HG03571 (cell line): ENCODE measurements around the gene WWC2.
"Not testable (repeated sequence)": the region's sequence is repeated elsewhere in the genome, so short reads cannot be mapped to it uniquely, and the experiment has no call there.

ENCODE experiments used
- ATAC-seq: cut with Tn5 transposase; IDR thresholded peaks from one replicate; pipeline ENCODE4 v1.9.1; 2021; ENCODE audit not compliant: unreplicated experiment

The WWC2 gene

GRCh38 chr4:183171484-183172267 is 72.6 kb downstream of the WWC2 start:
- no peak for ATAC-seq

DNA sequence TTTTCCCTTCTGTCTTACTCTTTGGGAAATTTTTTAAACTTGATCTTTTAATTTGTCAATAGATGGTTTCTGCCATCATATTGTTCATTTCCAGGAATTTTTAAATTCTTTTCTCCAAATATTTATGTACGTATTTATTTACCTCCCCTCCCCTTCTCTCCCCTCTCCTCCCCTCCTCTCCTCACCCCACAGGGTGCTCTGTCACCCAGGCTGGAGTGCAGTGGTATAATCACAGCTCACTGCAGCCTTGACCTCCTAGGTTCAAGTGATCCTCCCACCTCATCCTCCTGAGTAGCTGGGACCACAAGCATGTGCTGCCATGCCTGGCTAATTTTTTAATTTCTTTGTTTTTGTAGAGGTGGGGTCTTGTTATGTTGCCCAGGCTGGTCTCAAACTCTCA is 73.8 kb downstream of the WWC2 start:
- no peak for ATAC-seq

DNA sequence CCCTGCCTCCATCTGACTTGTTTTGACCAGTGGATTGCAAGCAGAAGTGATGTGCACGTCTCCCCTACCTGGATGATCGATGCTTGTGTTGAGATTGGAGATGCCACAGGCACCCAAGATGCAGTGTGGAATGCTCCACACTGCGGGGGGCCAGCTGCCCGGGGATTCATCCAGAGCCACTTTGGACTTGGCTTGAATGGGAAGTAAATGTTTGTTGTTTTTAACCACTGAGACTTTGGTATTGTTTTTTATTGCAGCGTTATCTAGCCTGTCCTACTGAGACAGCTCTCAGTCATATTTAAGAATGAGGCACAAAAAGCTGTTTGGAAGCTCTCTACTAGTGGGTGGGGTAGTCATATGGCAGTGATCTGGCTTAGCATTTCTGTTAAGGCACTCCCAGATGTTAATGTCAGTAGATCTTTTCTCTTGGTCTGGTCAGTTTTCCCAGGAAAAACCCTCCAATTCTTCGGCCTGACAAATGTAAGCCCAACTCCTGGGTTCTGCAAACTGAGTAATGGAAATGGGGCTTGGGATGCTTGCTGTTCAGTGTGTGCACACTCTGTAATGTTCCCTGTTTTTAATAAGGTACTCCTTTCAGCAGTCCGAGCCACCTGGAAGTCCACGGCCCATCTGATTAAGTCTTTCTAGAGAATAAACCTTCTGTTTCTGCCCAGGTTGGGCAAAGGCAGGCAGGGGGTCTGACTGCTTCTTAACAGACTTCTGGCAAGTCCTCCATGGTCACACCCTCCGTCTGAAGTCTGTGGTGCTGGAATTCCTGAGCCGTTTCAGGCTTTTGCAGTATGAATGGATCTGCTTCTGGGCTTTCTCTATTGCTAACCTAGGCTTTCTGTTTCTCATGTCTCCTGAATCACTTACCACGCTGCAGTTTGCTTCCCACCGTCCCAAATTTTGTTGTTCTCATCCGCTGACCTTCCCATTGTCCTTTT is 74.8 kb downstream of the WWC2 start:
- no peak for ATAC-seq

GRCh38 chr4:183175631-183176232 is 76.7 kb downstream of the WWC2 start:
- no peak for ATAC-seq

DNA sequence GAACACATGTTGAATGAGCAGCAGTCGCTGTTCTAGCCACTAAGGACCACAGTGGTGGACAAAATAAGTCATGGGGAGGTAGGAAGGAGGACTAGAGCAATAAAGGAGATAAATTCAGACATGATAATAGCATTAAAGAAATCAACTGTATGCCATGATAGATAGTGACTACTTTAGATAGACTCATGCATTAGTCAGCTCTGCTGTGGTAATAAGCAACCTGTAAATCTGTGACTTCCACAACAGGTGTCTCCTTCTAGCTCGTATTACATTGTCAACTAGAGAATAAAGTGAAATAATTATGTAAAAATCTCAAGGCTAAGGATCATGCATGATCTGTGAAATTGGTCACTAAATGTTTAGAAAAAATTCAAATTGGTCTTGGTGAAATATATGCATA is 77.9 kb downstream of the WWC2 start:
- ATAC-seq, result no peak

- ATAC-seq, result no peak
Measured at GRCh38 chr4:183178201-183178600, 79.1 kb downstream of the WWC2 start.

GRCh38 chr4:183180096-183180495 is 81.0 kb downstream of the WWC2 start:
- no peak for ATAC-seq

DNA sequence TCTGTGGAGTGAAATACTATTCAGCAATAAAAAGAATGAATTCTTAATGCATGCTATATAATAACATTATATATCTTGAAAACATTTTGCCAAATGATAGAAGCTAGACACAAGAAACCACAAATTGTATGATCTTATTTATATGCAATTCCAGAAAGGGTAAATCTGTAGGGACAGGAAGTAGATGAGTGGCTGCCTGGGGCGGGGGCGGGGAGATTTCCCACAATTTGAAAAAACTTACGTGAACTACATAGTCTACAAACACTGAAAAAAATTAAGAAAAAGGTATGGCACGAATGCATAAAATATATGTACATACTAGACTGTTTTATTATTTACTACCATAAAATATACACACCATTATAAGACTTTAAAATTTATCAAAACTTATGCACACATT is 81.6 kb downstream of the WWC2 start:
- no peak for ATAC-seq

DNA sequence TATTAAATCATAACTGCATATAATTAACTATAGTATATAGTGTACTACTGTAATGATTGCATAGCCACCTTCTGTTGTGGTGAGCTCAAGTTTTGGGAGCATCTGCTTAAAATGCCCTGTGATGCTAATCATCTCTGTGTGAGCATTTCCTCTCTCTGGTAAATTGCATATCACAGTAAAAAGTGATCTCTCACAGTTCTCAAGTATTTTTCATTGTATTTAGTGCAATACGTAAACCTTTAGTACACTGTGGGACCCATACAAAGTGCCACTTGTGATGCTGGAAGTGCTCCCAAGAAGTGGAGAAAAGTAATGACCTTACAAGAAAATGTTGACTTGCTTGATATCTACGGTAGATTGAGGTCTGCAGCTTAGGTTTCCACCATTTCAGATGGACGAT is 82.0 kb downstream of the WWC2 start:
- no peak for ATAC-seq

DNA sequence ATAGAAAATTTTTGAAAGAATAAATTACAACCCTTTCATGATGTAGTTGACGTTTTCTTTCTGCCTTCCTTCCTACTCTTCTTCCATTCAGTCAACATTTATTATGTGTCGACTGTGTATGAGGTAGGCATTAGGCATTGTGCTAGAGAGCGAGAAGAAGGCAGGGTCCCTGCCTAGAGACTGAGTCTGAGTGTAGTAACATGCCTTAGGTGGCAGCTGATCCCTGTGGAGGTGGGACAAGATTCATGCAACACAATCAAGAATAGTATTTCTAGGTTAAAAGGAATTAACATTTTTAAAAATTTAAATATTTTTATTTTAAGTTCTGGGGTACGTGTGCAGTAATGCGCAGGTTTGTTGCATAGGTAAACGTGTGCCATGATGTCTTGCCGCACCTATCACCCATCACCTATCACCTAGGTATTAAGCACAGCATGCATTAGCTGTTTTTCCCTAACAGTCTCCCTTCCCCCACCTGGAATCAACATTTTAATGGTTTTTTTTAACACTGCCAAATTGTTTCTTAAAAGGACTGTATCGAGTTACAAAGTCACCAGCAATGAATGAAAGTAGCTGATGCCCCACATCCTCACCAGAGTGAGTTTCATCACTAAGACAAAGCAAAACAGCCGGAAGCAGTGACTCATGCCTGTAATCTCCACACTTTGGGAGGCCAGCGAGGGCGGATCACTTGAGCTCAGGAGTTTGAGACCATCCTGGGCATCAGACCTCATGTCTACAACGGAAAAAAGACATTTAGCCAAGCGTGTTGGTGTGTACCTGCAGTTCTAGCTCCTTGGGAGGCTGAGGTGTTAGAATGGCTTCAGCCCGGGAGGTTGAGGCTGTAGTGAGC is 84.0 kb downstream of the WWC2 start:
- no peak for ATAC-seq

DNA sequence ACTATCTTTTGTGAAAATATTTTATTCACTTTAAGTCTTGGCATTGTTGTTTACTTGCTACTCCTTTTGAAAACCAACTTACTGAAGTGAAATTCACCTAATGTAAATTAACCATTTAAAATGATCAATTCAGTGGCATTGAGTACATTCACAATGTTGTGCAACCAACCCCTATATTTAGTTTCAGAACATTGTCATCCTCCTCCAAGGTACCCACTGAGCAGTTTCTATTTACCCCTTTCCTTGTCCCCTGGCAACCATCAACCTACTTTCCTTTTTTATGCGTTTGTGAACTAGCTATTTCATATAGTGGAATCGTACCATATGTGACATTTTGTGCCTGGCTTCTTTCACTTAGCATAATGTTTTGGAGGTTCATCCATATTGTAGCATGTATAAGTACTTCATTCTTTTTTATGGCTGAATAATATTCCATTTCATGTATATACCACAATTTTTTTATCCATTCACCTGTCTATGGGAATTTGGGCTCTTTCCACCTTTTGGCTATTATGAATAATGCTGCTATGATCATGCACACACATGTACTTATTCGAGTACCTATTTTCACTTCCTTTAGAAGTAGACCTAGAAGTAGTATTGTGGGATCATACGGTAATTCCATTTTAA is 85.0 kb downstream of the WWC2 start:
- no peak for ATAC-seq

DNA sequence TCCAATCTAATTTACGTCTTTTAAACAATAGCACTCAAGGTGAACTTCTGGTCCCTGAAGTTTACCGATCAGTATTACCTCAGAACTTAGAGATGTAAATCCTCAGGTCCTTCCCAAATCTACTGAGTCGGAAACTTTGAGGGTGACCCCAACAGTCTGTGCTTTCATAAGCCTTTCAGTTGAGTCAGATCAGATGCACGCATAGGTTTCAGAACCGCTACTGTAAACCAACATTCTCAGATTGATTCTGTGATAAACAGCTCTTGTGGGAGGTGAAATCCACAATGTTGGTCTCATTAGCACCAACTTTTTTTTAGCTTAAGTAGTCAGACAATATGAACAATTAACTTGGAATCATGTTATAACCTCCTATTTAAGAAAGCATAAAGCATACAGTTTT is 86.0 kb downstream of the WWC2 start:
- no peak for ATAC-seq

GRCh38 chr4:183185559-183185958 is 86.5 kb downstream of the WWC2 start:
- ATAC-seq, result no peak

- no peak for ATAC-seq
Measured at GRCh38 chr4:183186813-183187212, 87.8 kb downstream of the WWC2 start.

- no peak for ATAC-seq
Measured at GRCh38 chr4:183190900-183191527, 92.0 kb downstream of the WWC2 start.

DNA sequence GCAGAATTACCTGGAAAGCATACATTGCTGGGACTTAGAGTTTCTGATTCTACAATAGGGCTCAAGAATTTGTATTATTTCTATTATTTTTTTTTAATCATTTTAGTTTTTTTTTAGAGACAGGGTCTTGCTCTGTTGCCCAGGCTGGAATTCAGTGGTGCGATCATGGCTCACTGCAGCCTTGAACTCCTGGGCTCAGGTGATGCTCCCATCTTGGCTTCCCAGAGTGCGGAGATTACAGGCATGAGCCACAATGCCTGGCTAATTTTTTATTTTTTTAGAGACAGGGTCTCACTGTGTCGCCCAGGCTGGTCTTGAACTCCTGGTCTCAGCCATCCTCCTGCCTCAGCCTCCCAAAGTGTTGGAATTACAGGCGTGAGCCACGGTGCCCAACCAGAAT is 92.6 kb downstream of the WWC2 start:
- ATAC-seq, result no peak

DNA sequence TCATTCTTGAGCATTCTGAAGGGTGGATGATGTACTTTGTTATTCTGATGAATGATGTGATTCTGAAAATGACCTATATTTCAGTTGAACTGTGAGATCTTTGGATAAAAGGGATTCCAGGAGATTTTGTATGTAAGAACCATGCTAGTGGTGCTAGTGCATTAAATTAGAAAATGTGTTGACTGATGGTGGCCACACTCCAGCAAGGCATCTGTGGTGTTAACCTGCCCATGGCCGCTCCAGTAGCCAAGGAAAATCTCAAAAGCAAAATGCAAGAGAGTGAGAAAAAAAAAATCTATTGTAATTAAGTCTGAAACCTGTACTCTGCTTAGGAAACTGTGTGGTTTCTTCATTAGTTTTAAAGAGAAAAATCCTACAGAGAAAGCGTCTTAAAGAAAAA is 93.5 kb downstream of the WWC2 start:
- ATAC-seq, result no peak

DNA sequence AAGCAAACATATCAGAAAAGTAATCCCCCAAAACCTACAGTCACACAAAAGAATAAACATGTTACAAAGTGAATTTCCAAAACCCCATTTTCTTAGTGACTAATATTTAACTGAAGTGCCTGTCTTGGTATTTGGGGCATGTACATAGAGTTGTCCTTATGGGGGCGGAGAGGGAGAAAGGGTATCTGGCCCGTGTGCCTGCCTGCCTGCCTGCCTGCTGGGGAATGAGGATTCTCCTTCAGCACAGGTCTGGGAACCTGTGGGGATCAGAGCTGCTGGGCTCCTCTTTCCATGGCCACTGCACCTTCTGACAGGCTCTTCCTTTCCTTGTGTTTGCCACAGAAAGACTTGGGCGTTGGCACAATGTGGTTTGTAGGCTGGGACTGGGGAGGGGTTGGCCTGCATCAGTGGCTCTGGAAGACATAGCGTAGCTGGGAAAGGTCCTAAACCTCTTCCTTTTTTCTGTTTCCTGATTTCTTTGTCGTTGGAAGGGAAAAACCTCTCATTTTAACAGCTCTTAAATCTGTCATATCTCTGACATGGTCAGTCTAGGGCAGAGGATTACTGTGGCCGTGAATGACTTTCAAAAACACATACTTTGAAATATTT is 94.8 kb downstream of the WWC2 start:
- ATAC-seq, result not testable (repeated sequence)

- no peak for ATAC-seq
Measured at GRCh38 chr4:183195534-183195933, 96.5 kb downstream of the WWC2 start.
